ENCODE measurements around the gene MCC.

Gene MCC

GRCh38 chr5:113042491-113043243 is 445.6 kb downstream of the MCC start:
- Mint-ChIP-seq H3K36me3 (ENCODE audit: low read depth) (peaks cover 70% of the 10 kb centered on the region), H3K4me3 (no peak overlapping the region), H3K4me1 (peaks cover 63% of the 10 kb centered on the region), H3K27ac (peak overlapping the region; percentile 5 to 59 (median 57)), H3K9me3 (no peaks in the 10 kb centered on the region), H3K27me3 (ENCODE audit: low read depth) (peaks cover 10% of the 10 kb centered on the region)
- TF ChIP-seq CTCF (IDR thresholded peaks at IDR 0.05; ENCODE audit: unreplicated experiment in 3 of 3) = no peak

- Mint-ChIP-seq H3K9me3 (no peaks in the 10 kb centered on the region), H3K36me3 (ENCODE audit: low read depth) (peaks cover 64% of the 10 kb centered on the region), H3K4me3 (no peak overlapping the region), H3K27me3 (ENCODE audit: low read depth) (peaks cover 4% of the 10 kb centered on the region), H3K4me1 (peaks cover 49% of the 10 kb centered on the region), H3K27ac (peak overlapping the region; percentile 13 to 90 (median 86))
- TF ChIP-seq CTCF (IDR thresholded peaks at IDR 0.05; ENCODE audit: unreplicated experiment in 3 of 3) = no peak
Observed at GRCh38 chr5:113040672-113041260, 447.5 kb downstream of the MCC start.

GRCh38 chr5:113039934-113040285 is 448.3 kb downstream of the MCC start:
- Mint-ChIP-seq H3K27ac (peak overlapping the region; percentile 16 to 58 (median 37)), H3K4me1 (peaks cover 54% of the 10 kb centered on the region), H3K27me3 (ENCODE audit: low read depth) (peaks cover 2% of the 10 kb centered on the region), H3K36me3 (ENCODE audit: low read depth) (peaks cover 69% of the 10 kb centered on the region), H3K9me3 (no peaks in the 10 kb centered on the region), H3K4me3 (peak overlapping the region in 1 of 3 experiments; percentile 27)
- TF ChIP-seq CTCF (IDR thresholded peaks at IDR 0.05; ENCODE audit: unreplicated experiment in 3 of 3) = no peak

GRCh38 chr5:113039229-113039933 is 448.9 kb downstream of the MCC start:
- Mint-ChIP-seq H3K27ac (peak overlapping the region; percentile 16 to 58 (median 37)), H3K36me3 (ENCODE audit: low read depth) (peaks cover 71% of the 10 kb centered on the region), H3K9me3 (no peaks in the 10 kb centered on the region), H3K27me3 (ENCODE audit: low read depth) (no peaks in the 10 kb centered on the region), H3K4me3 (no peak overlapping the region), H3K4me1 (peaks cover 54% of the 10 kb centered on the region)
- TF ChIP-seq CTCF (IDR thresholded peaks at IDR 0.05; ENCODE audit: unreplicated experiment in 3 of 3) = no peak

- Mint-ChIP-seq H3K9me3 (no peaks in the 10 kb centered on the region), H3K27me3 (ENCODE audit: low read depth) (no peaks in the 10 kb centered on the region), H3K4me1 (peaks cover 54% of the 10 kb centered on the region), H3K4me3 (no peak overlapping the region), H3K36me3 (ENCODE audit: low read depth) (peaks cover 67% of the 10 kb centered on the region), H3K27ac (no peak overlapping the region)
- no peak for TF ChIP-seq CTCF (IDR thresholded peaks at IDR 0.05; ENCODE audit: unreplicated experiment in 3 of 3)
Observed at GRCh38 chr5:113038714-113039113, 449.5 kb downstream of the MCC start.

All from nephron (organoid).